GM12878 (cell line): ENCODE data around the gene COMMD7. TPM values are rescaled to one million over a fixed set of nuclear protein-coding genes. Genes with fewer than 3 reads are reported as not detected.

Source experiments
- ATF7 ChIP-seq: fragments of 450-650 bp; IDR thresholded peaks from 2 replicates; pipeline ENCODE4 v1.6.1; 2016; ENCODE audit warnings: low read depth, mild to moderate bottlenecking
- BRCA1 ChIP-seq: IDR thresholded peaks from 2 replicates; pipeline ENCODE4 v1.6.1; 2011; ENCODE audit warnings: low read depth, low read length, improper control_type of control experiment
- CEBPZ ChIP-seq: fragments of 150-350 bp; IDR thresholded peaks from 2 replicates; pipeline ENCODE4 v1.6.1; 2016; ENCODE audit warnings: low read depth, low read length
- E2F8 ChIP-seq: fragments of 450-650 bp; IDR thresholded peaks from 2 replicates; pipeline ENCODE4 v1.6.1; 2018; ENCODE audit warnings: mild to moderate bottlenecking, low read depth, moderate library complexity; ENCODE audit not compliant: partially characterized antibody
- FOXK2 ChIP-seq: fragments of 450-650 bp; IDR thresholded peaks from 2 replicates; pipeline ENCODE4 v1.6.1; 2017; ENCODE audit warnings: mild to moderate bottlenecking, moderate library complexity
- FOXM1 ChIP-seq: IDR thresholded peaks from 2 replicates; pipeline ENCODE4 v1.6.1; 2012; ENCODE audit warnings: low read depth, mild to moderate bottlenecking, inconsistent platforms, low read length, moderate library complexity
- HDAC6 ChIP-seq: fragments of 200-600 bp; sonication (generic); IDR thresholded peaks from one replicate; pipeline ENCODE4 v1.8.0; 2017; ENCODE audit warnings: antibody characterized with exemption; ENCODE audit not compliant: unreplicated experiment
- HDGF ChIP-seq: fragments of 450-650 bp; IDR thresholded peaks from 2 replicates; pipeline ENCODE4 v1.6.1; 2016; ENCODE audit warnings: antibody characterized with exemption
- NR2C1 ChIP-seq: fragments of 450-650 bp; IDR thresholded peaks from 2 replicates; pipeline ENCODE4 v1.6.1; 2017; ENCODE audit warnings: antibody characterized with exemption, mild to moderate bottlenecking, moderate library complexity
- PML ChIP-seq: IDR thresholded peaks from 2 replicates; pipeline ENCODE4 v1.6.1; 2012; ENCODE audit warnings: low read length, inconsistent platforms
- RFX5 ChIP-seq: IDR thresholded peaks from 2 replicates; pipeline ENCODE4 v1.6.1; 2011; ENCODE audit warnings: low read depth, low read length, improper control_type of control experiment
- RUNX3 ChIP-seq: IDR thresholded peaks from 2 replicates; pipeline ENCODE4 v1.6.1; 2012; ENCODE audit warnings: low read length, inconsistent platforms
- SIN3A ChIP-seq: IDR thresholded peaks from 2 replicates; pipeline ENCODE4 v1.6.1; 2012; ENCODE audit warnings: low read depth, low read length, improper control_type of control experiment
- SMAD1 ChIP-seq: fragments of 450-650 bp; IDR thresholded peaks from 2 replicates; pipeline ENCODE4 v1.6.1; 2018; ENCODE audit warnings: mild to moderate bottlenecking, low read depth; ENCODE audit not compliant: partially characterized antibody
- TARDBP ChIP-seq: IDR thresholded peaks from 2 replicates; pipeline ENCODE4 v1.6.1; 2016; ENCODE audit warnings: borderline replicate concordance
- TBL1XR1 ChIP-seq: IDR thresholded peaks from 2 replicates; pipeline ENCODE4 v1.6.1; 2012; ENCODE audit warnings: low read depth, low read length, improper control_type of control experiment
- YBX1 ChIP-seq: fragments of 450-650 bp; IDR thresholded peaks from 2 replicates; pipeline ENCODE4 v1.6.1; 2016; ENCODE audit warnings: antibody characterized with exemption
- YY1 ChIP-seq: IDR thresholded peaks from 2 replicates; pipeline ENCODE4 v1.6.1; 2011; ENCODE audit warnings: low read depth, mild to moderate bottlenecking, low read length
- ZBED1 ChIP-seq: IDR thresholded peaks from 2 replicates; pipeline ENCODE4 v1.6.1; 2016; ENCODE audit warnings: borderline replicate concordance
- ZNF274 ChIP-seq: IDR thresholded peaks from one replicate; pipeline ENCODE4 v1.8.0; 2011; ENCODE audit not compliant: insufficient read length, insufficient read depth
- polyA plus RNA-seq, 11 experiments: library from polyadenylated mRNA; depleted of rRNA in 4 of 11; unstranded in 6 of 11; stranded (reverse) in 5 of 11; fragments of >200 nt; fragmentation: Nextera tagmentation in 4 of 11; fragmentation: Illumina TruSeq in 1 of 11; extraction: Ambion mirVana in 4 of 11; extraction: Trizol in 1 of 11; gene quantifications; 1 replicate in 1 of 11; 2 replicates in 10 of 11; pipeline versions ENCODE4 v1.2.1 to v1.2.3, GENCODE V29; 2011 to 2016; ENCODE audit warnings: inconsistent platforms in 2 of 11, missing spikeins in 2 of 11, low read depth in 1 of 11
- total RNA-seq, 4 experiments: library from RNA; depleted of rRNA in 3 of 4; stranded (reverse); fragments of >200 nt in 3 of 4; fragmentation: Illumina TruSeq in 1 of 4; extraction: Trizol in 1 of 4; gene quantifications; 2 replicates each; pipeline versions ENCODE4 v1.2.1 to v1.2.3, GENCODE V29; 2013 to 2021
- TF ChIP-seq, protein P1 (sequence below), 3 experiments: IDR thresholded peaks in 2 of 3; conservative IDR thresholded peaks in 1 of 3; 2 replicates each; pipeline ENCODE4 v1.5.1; 2011; ENCODE audit warnings: low read depth in 3 of 3, low read length in 3 of 3, mild to moderate bottlenecking in 3 of 3, control low read depth in 2 of 3, moderate library complexity in 2 of 3, inconsistent platforms in 1 of 3, mixed read lengths in 1 of 3; ENCODE audit not compliant: control insufficient read depth in 2 of 3, insufficient read depth in 1 of 3; ENCODE audit errors: extremely low read depth in 1 of 3
- TF ChIP-seq, protein P2 (sequence below): IDR thresholded peaks from 2 replicates; pipeline ENCODE4 v1.6.1; 2012; ENCODE audit warnings: low read depth, low read length, improper control_type of control experiment

Gene COMMD7
- total and polyA plus RNA-seq, 10 of the 15 experiments (the other 5 are each of a cell fraction or from before 2014, with no cell fraction given), result 9.1 to 61.0 (median 27.7) TPM

DNA sequence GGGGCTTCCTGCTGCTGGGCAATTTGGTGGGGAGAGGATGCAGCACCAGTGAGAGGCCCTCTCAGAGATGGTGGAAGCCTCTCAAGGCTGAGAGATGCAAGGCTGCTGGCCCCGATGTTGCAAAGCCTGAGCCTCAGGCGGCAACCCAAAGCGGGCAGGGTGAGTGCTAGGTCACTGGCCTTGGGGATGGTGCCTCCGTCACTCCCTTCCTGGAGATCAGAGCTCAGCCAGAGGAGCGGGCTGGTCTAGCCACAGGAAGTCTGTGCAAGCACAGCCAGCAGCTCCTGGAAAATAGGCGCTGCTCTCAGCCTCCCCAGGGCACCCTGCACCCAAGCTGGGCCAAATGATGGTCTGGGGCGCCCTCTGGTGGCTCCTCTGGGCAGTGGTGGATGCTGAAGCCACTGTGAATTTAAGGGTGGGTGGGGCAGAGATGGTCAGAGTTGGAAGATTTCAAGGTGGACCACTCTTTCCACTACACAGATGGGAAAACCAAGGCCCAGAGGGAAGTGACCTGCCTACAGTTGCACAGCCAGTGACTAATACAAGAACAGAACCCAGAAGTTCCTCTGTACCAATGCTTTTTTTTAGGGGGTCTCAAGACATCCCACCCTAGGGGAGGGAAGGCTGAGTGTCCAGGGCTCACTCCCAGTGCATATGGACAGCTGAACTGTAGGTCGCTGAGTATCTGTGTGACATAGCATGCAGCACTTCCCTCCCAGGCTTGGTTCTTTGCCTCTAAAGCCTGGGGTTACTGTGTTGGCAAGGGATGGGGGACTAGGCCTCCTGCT, 90.3 kb downstream of the COMMD7 start (continued):
- TF ChIP-seq YBX1 (no peak), ZNF274 (no peak), HDGF (no peak), TARDBP (0 out of 2 replicates have a peak, but pooled peaks have one; percentile 53), RFX5 (no peak), TBL1XR1 (no peak), YY1 (peak; percentile 78), FOXK2 (no peak), E2F8 (no peak), PML (no peak), SIN3A (no peak), BRCA1 (no peak), ATF7 (no peak), FOXM1 (peak; percentile 73), SMAD1 (no peak), NR2C1 (no peak), CEBPZ (no peak), ZBED1 (no peak), RUNX3 (peak; percentile 46; the same call in 1 of the 2 replicates), HDAC6 (no peak)
- TF ChIP-seq, protein P1, sequence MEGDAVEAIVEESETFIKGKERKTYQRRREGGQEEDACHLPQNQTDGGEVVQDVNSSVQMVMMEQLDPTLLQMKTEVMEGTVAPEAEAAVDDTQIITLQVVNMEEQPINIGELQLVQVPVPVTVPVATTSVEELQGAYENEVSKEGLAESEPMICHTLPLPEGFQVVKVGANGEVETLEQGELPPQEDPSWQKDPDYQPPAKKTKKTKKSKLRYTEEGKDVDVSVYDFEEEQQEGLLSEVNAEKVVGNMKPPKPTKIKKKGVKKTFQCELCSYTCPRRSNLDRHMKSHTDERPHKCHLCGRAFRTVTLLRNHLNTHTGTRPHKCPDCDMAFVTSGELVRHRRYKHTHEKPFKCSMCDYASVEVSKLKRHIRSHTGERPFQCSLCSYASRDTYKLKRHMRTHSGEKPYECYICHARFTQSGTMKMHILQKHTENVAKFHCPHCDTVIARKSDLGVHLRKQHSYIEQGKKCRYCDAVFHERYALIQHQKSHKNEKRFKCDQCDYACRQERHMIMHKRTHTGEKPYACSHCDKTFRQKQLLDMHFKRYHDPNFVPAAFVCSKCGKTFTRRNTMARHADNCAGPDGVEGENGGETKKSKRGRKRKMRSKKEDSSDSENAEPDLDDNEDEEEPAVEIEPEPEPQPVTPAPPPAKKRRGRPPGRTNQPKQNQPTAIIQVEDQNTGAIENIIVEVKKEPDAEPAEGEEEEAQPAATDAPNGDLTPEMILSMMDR (IDR thresholded peaks at IDR 0.05 in 2 of 3, conservative IDR thresholded peaks at IDR 0.05 in 1 of 3; ENCODE audit: control insufficient read depth in 2 of 3, extremely low read depth in 1 of 3, insufficient read depth in 1 of 3, low read depth in 3 of 3, low read length in 3 of 3), result peak; percentile 91 to 98 (median 93)
- TF ChIP-seq, protein P2, sequence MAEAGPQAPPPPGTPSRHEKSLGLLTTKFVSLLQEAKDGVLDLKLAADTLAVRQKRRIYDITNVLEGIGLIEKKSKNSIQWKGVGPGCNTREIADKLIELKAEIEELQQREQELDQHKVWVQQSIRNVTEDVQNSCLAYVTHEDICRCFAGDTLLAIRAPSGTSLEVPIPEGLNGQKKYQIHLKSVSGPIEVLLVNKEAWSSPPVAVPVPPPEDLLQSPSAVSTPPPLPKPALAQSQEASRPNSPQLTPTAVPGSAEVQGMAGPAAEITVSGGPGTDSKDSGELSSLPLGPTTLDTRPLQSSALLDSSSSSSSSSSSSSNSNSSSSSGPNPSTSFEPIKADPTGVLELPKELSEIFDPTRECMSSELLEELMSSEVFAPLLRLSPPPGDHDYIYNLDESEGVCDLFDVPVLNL, result no peak
